IPS-NIHi7 (cell line): ENCODE results near the gene RALGAPB.
A peak's percentile ranks its signal among the peaks of the same experiment; 100 is the strongest.

ENCODE experiments used
- DNase-seq: peaks from one replicate; pipeline ENCODE4 v3.0.0; 2012; ENCODE audit warnings: mixed read lengths; ENCODE audit errors: extremely low spot score

Gene RALGAPB

DNA sequence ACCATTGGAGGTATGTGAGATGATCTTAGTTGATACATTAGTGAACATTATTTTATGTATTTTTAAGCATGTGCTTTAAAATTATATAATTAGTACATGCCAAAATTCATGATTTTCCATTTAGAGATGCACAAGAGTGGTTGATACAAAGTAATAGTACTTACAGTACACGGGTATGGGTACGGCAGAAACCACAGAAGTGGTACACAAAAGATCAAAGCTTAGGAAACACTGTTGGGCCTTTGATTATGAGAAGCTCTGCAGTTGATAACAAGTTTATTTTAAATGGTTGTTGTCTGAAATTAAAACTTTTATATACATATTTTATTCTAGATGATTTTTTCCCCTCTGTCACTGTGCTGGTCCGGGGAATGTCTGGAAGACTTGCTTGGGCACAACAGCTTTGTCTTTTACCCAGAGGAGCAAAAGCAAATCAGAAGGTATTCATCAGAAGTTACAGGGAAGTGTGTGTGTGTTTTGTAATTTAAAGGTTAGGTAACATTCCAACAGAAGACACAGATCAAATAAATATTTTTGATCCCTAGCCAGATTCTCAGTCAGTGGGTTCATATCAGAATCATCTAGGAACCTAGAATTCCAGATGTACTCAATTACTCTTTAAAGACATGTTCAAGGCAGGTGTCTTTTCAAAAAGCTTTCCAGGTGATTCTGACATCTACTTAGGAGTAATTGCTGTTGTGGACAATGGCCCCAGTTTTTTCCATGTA, 75.9 kb downstream of the RALGAPB start:
- DNase-seq, result no peak

DNA sequence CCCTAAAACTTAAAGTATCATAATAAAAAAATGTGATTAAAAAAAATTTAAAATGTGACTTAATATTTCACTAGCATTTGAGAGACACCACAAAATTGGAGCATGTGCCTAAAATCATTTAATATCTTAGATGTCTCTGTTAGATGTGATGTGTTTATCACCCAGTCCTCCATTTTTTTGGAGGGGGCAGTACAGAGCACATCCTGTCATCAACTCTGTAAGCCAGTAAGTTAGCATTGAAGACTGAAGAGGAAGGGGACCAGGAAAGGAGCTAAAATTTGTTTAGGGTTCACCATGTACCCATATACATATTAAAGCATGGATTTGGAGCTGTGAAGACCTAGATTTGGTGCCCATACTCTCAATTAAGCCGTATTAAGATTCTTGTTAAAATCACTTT, 77.6 kb downstream of the RALGAPB start:
- DNase-seq, result peak; percentile 20

DNA sequence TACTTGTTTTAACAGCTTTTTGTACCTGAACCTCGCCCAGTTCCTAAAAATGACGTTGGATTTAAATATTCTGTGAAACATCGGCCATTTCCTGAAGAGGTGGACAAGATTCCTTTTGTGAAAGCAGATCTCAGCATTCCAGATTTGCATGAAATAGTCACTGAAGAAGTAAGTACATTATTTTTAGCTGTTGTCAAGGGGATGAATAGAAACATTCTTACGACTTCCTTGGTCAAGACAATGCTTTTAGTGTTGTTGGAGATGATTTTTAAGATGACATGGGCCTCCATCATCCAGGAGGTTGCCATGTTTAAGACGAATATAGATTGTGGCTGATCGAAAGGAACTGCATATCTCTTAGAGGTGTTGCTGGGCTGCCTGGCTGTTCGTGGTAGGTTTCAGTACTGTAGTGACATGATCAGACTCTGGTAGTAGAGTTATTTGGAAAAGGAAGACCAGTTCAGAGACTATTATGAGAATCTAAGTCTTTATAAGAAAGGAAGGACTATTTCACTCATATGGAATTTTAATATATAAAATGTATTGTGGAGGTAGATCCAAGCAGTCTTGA, 78.5 kb downstream of the RALGAPB start:
- no peak for DNase-seq

DNA sequence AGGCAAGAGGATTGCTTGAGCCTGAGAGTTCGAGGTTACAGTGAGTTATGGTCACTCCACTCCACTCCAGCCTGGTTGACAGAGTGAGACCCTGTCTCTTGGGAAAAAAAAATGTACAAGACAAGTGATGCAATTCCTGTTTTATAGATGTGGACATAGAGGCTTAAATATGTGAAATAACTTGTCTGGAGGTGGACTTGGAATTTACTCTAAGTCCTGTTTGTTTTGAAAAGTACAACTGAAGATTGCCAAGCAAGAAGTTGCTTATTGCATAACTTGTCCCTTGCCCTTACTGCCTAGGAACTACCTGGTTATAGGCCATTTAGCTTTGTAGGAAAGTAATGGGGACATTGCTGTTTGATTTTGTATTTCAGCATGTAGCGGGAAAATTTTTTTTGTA, 82.3 kb downstream of the RALGAPB start:
- DNase-seq, result no peak

DNA sequence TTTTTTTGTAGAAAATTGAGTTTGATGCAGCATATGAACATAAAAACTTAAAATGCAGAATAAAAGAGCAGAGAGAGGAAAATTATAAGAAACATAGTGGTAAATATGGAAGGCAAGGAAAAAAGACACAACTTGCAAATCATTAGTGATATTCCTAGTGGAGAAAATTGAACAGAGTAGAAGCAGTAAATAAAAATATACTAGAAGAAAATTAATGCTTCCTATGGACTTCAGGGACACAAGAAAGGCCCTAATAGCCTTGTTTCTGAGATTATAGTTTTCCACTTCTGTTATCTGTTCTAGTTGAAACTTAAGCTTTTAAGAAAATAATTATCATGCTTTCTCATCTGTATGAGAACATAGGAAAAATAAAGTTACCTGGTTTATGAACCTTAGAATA, 82.8 kb downstream of the RALGAPB start:
- no peak for DNase-seq

DNA sequence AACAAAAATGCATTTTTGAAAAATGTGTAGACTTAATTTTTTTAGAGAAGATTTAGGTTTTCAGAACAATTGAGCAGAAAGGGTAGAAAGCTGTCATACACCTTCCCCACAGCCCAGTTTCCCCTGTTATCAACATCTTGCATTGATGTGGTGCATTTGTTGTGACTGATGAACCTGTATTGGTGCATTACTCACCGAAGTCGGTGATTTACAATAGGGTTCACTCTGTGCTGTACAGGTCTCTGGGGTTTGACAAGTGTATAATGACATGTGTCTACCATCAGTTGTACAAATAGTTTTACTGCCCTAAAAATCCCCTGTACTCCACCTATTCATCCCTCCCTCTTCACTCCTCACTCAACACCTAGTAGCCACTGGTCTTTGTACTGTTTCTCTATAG, 84.5 kb downstream of the RALGAPB start:
- no peak for DNase-seq

DNA sequence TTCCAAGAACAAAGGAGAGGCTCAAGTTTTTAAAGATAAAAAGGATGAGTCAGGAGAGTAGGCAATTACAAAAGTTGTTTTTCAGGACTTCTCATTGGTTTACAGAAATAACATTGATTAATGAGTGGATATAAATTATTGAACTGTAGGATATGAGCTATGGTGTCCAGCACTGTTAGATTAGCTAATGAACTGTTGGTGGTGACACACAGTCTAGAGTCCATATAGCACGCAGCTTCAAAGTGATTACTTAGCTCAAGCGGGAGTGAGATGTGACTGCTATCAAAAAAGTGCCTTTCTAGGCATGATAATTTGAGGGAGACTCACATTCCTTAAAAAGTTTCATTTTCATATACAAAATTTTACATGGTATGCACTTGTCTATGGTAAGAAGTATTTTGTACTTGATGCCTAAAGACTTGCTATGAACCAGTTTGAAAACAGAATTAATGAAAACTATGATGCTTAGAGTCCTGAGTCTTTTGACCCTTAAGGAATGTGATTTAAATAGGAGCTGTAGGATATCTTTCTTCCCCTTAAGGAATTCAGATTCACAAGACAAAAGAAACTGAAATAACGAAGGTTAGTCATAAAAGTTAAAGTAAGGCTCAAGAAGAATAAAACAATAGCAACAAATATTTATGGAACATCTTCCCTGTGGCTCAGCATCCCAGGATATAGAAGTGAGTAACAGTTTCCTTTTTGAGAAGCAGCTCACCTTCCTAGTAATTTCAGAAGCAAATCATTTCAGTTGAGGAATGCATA, 86.1 kb downstream of the RALGAPB start:
- DNase-seq, result no peak

DNA sequence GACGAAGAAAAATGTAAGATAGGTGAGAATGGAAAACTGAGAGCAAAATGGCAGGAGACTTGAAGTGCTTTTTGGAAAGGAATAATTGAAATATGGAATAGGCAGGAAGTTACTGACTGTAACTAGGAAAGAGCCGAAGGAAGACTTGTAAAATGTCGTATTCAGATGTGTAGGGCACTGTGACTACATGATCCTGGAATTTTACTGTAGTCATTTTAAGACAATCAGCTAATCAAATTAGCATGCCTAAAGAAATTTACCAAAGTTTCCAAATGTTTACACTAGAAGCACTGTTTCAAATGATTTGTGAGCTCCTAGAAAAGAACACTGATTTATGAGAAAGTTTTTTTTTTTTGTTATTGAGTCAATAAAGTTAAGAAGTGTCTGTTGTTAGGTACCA, 87.1 kb downstream of the RALGAPB start:
- DNase-seq, result no peak

DNA sequence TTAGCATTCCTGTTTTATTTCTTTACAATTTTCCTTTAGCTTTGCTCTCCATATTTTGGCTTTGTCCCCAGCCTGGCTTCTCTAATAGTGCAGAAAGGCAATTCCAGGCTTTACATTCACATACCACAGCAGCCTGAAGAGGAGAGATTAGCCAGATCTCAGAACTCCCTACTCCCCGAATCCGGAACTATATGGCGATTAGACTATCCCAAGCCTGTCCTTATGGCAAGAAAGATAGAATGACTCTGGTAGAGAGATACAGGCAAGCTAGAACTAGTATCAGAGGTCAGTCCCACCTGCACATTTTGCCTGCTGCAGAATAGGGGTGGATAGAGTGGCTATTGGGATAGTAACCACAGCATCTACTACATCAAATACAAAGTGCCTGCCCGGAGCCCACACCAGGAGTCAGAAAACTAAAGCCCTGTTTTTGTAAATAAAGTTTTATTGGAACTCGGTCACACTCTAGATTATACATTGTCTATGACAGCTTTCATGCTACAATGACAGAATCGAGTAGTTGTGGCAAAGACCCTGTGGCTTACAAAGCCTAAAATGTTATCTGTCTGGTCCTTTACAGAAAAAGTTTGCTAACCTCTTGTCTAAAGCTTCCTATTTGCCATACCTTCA, 91.3 kb downstream of the RALGAPB start:
- DNase-seq, result no peak

DNA sequence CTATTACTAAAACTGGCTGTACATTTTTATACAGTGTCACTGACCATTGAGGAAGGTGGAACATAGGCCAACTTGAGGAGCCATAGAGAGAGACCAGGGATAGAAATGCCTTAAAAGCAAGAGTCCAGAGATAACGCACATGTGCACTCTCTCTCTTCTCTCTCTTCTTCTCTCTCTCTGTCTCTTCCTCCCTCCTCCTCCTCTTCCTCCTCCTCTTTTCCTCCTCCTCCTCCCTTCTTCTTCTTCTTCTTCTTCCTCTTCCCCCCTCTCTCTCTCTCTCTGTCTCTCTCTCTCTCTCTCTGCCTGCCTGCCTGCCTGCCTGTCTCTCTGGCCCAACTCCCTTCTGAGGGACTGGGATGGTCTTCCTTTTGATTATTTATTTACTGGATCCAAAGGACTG, 92.0 kb downstream of the RALGAPB start:
- no peak for DNase-seq

DNA sequence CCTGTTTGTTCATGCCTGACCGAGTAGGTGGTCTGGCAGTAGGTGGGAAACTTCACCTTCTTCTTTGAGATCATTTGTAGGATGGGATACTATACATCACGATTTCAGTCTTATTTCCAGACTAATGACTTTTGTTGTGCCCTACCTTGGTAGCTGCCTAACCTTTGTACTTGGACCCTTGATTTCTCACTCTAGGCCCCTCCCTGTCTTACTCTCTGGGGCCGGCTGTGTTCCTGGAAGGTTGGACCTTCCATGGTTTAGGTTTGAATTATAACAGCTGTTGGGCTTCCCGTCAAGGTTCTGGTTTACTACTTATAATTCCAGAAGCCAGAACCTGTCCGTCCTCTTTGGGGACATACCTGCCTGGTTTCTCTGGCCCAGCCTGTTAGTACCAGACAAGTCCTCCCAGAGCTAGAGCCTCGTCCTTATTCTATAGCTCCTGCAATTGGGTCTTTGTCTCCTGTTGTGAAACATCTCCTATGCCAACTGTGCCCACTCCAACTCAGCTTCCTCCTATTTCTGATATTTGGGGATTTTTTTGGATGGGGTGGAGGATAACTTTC, 93.5 kb downstream of the RALGAPB start:
- DNase-seq, result no peak

DNA sequence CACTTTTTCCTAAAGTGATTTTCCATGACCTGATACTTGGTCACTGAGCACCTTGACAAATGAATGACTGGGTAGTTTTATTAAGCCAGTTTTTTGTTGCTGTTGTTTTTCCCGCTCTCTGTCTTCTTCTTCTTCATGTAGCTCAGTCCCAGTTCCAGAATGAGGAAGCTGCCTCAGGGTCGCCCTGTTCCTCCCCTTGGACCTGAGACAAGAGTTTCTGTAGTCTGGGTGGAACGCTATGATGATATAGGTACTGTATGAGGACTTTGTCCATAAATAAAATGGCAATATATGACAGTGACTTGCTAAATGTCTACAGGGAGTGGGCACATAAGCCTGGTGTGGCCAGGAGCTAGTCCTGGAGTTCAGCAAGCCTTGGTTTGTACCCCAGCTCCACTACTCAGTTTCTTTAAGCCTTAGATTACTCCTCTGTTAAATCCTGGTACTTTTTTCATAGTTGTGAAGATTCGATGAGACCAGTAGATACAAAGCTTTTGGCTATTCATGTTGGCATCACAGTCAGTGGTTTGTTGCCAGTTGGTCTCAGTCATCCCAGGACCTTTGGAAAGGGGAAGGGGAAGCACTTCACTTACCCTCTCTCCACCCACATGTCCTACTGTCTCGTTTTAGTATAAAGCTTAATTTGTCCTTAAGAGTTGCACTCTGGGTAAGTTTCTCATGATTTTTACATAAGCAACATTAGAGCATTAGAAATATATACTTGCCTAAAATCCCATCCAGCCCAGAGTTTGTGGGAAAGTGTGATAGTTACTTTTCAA, 97.3 kb downstream of the RALGAPB start:
- no peak for DNase-seq

DNA sequence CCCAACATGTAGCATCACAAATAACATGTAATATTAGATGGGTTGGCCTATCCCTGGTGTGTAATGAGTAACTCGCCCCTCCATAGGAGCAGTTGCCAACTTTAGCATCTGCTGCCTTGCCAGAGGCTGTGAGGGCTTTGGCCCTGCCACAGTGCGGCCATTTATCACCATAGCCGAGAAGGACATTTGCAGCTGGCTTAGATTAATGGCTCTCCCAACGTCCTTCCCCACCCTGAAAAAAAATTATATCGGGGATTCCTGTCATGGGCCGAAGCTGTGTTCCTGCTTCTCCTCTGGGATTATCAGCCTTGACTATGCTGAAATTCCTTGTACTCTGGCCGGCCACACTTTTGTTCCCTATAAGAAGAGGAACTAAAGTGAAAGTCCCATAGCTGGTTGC, 100.8 kb downstream of the RALGAPB start:
- no peak for DNase-seq

DNA sequence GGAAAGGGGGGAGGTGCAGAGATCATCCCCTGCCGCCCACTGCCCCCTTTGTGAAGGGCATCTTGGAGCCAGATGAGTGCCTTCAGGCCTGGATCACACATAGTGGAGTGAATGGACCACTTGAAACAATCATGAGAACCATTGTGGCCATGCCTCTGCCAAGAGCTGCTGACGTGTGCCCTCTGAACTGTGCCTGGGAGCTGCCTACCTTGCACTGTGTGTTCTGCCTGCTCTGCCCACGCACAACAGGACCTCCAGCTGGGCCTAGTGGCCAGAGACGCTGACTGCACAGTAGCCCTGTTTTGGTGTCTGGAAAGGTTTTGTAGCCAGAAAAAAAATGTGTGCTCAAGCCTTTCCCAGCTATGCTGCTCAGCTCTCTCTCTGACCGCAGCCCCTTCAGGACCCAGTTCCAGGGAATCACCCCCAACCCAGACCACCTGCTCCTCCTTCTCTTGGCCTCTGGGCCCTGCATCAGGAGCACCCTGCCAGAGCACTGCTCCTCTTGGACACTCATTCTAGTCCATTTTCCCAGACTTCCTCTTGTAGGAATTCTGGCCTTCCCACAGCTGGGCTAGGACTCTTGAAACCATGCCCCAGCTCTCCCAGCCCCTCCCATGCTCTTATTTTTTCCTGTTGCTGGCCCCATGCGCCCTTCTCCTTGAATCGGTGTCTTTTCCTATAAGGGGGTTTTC, 106.7 kb downstream of the RALGAPB start:
- DNase-seq, result no peak

DNA sequence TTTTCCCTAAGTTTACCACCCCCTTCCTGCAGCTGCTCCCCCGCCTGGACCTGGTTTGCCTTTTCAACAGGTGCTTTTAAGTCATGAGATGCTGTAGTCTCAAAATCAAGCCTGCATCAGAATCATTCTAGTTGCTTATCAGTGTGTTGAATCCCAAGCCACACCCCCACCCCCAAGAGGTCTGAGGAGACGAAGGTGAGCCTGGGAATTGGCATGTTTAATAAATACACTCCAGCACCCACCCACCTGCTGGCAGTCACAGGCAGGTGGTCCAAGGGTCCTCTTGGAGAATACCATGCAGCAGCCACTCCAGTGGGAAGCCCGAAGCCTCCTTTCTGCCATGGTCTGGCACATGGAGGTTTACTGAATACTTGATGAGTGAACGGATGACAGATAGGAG, 107.3 kb downstream of the RALGAPB start:
- DNase-seq, result no peak

DNA sequence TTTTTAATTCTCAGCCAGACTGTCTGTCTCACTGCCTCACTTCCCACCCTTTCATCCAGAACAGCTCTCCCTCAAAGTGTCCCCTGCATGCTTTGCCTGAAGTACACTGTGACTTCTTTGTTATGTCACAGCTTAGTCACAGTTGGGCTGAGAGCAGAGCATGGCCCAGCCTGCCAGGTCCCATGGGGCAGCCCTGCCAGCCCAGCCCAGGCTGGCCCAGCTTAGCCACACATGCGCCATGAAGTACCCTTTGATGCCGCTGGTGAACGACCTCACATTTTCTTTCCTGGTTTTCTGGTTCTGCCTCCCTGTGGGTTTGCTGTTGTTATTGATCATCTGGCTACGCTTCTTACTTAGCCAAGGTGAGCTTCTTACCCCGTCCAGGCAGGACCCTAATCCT, 108.4 kb downstream of the RALGAPB start, which contains the start of gene ADIG:
Gene ADIG (plus strand): TSS at position 185 of the 400 bp plus-strand sequence. CDS start 54 bp downstream, at position 239.
- no peak for DNase-seq

DNA sequence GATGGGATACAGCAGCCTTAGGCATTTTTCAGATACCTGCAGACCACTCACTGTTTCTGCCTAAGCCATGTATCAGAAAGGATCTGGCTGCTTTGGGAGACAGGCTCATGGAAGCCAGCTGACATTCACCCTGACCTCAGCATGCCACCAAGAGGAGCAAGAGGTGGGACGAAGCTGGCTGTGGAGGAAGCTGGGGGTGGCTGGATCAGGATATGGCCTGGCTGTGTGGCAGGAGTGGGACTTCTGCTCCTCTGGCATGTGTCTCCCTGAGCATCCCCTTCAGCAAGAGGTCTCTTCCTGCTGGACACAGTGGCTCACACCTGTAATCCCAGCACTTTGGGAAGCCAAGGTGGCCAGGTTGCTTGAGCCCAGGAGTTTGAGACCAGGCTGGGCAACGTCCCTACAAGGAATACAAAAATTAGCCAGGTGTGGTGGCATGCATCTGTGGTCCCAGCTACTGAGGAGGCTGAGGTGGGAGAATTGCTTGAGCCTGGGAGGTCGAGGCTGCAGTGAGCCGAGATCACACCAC, 109.3 kb downstream of the RALGAPB start:
- DNase-seq, result no peak

DNA sequence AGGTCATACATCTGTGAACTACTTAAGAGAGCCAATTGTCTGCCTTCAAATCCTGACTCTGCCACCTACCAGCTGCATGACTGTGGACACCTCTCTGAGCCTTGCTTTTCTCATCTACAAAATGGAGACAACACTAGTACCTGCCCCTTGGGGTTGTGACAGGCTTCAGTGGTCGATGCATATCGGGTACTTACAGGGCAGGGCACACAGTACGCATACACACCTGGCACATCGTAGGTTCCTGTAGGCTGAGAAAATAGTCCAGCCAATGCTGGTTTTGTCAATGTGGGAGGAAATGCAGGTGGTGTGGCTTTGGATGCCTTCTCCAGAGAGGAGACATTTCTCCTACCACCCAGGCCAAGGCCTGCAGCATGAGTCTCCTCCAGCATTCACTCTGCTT, 110.7 kb downstream of the RALGAPB start:
- no peak for DNase-seq

DNA sequence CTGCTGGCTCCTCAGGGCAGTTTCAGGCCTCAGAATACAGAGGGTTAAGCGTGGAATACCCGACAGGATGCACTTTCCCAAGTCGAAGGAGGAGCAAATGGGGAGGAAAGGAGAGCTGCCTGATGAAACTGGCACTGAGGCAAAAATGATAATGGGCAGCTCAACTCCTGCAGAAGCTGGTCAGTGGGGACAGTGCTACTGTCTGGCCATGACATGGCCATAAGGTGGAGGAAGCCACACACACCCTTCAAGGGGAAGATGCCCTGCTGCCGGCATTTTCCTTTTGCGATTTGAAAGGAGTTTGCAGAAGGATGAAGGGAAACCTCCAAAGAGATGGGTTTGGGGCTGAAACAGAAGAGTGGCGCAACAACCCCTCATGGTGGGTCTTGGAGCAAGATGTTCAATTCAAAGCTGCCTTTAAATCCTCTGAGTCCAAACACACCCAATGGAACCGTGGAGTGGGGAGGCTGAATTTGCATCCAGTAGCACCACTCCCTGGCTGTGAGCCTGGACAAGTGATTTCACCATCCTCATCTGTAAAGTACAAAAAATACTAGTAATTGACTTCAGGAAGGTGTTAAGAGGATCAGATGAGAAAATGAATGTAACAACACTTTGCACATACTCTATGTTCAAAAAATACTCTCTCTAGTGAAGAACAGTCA, 111.6 kb downstream of the RALGAPB start:
- DNase-seq, result no peak
